ENCODE measurements around the gene YTHDC2.

- TF ChIP-seq CTCF (IDR thresholded peaks at IDR 0.05; ENCODE audit: insufficient read depth, low read length) (no peak), POLR2AphosphoS5 (IDR thresholded peaks at IDR 0.05; ENCODE audit: low read depth) (no peak), REST (IDR thresholded peaks at IDR 0.05; ENCODE audit: insufficient replicate concordance, low read depth) (no peak), GABPA (IDR thresholded peaks at IDR 0.05; ENCODE audit: low read depth) (no peak), SPI1 (IDR thresholded peaks at IDR 0.05; ENCODE audit: borderline replicate concordance, low read depth) (no peak)
Measured at GRCh38 chr5:113581388-113581787, 67.9 kb downstream of the YTHDC2 start.
